Activated CD8-positive, alpha-beta T cell treated with anti-CD3 and anti-CD28 coated beads for 36 hours (primary cell): ENCODE data around the gene EXOSC2. TPM values are rescaled to one million over a fixed set of nuclear protein-coding genes. Genes with fewer than 3 reads are reported as not detected.
"Not testable (repeated sequence)": the region's sequence is repeated elsewhere in the genome, so short reads cannot be mapped to it uniquely, and the experiment has no call there.

Experiments
- ATAC-seq: fragments of 200-7000 bp; cut with Tn5 transposase; one replicate; pipeline ENCODE4 v1.10.0; 2021; ENCODE audit warnings: mild to moderate bottlenecking, moderate library complexity
- CTCF ChIA-PET: fragments of 350-600 bp; sonication (Branson Sonifier 250); formaldehyde crosslinking; loops from one replicate; lab custom pipeline; 2021; ENCODE audit warnings: antibody characterized with exemption; lab: Charles Lee
- POLR2A ChIA-PET: fragments of 350-600 bp; sonication (Branson Sonifier 250); formaldehyde crosslinking; loops from one replicate; lab custom pipeline; 2021; ENCODE audit warnings: antibody characterized with exemption; lab: Charles Lee
- DNase-seq: peaks from one replicate; pipeline ENCODE4 v3.0.0-alpha.2; 2020
- H3K27ac Mint-ChIP-seq: one replicate; pipeline ENCODE4 v1.8.0; 2021; ENCODE audit warnings: mild to moderate bottlenecking, mixed read lengths
- H3K27me3 Mint-ChIP-seq: one replicate; pipeline ENCODE4 v1.8.0; 2021; ENCODE audit warnings: mixed read lengths
- H3K36me3 Mint-ChIP-seq: one replicate; pipeline ENCODE4 v1.8.0; 2021; ENCODE audit warnings: low read depth, mixed read lengths
- H3K4me1 Mint-ChIP-seq: one replicate; pipeline ENCODE4 v1.8.0; 2021; ENCODE audit warnings: low read depth, mixed read lengths
- H3K4me3 Mint-ChIP-seq: one replicate; pipeline ENCODE4 v1.8.0; 2021; ENCODE audit warnings: mild to moderate bottlenecking, moderate library complexity, mixed read lengths
- H3K9me3 Mint-ChIP-seq: one replicate; pipeline ENCODE4 v1.8.0; 2021; ENCODE audit warnings: mixed read lengths
- CTCF ChIP-seq: fragments of 200-600 bp; IDR thresholded peaks from one replicate; pipeline ENCODE4 v1.8.0; 2022; ENCODE audit warnings: antibody characterized with exemption, mild to moderate bottlenecking
- intact Hi-C: fragments of 100-400 bp; cut with micrococcal nuclease; formaldehyde crosslinking; loops from one replicate; pipeline ENCODE4 v1.10.0; 2022
- total RNA-seq, 2 experiments: library from RNA; stranded (reverse); gene quantifications; one replicate each; pipeline ENCODE4 v1.2.3, GENCODE V29; 2021

Gene EXOSC2
- total RNA-seq, 2 experiments from 2014 or later = 82.1 to 82.5 TPM

DNA sequence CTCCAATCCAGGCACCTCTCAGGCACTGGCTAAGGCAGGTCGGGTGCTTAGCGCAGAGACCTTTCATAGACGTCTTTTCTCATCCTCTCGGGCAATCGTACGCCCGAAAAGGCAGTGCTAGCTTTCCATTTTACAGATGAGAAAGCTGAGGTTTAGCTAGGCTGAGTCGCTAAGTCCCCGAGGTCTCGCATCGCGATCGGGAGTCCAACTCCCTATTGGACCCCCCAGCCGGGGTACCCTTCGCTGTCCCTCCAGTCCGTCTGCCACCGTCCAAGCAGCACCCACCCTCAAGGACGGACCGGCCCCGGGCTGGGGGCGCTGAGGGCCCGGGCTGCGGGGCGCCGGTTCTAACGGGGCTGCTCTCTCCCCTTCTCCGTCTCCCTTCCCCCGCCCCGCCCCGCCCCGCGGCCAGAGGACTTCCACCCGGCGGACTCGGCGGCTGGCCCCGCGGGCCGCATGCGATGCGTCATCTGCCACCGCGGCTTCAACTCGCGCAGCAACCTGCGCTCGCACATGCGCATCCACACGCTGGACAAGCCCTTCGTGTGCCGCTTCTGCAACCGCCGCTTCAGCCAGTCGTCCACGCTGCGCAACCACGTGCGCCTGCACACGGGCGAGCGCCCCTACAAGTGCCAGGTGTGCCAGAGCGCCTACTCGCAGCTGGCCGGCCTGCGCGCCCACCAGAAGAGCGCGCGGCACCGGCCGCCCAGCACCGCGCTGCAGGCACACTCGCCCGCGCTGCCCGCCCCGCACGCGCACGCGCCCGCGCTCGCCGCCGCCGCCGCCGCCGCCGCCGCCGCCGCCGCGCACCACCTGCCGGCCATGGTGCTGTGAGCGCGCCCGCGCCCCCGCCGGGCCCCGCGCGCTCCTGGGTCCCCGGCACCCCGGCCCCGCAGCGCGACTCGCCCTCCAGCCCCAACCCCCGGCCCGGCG, 12.5 kb upstream of the EXOSC2 start:
- DNase-seq = peak; percentile 71
- H3K36me3 Mint-ChIP-seq = no peaks in the 10 kb centered on the region
- ChIA-PET CTCF (interaction anchor here (1.2 to 5.7 kb wide), 6 partner anchors 12 to 227 kb away, joined by 3 to 124 read pairs (median 24); partner anchors contain the start of gene EXOSC2), POLR2A (interaction anchor here (0.6 to 1.4 kb wide), 2 partner anchors 16 to 47 kb away, joined by 3 read pairs; partner anchors contain the start of gene PRDM12)
- H3K27ac Mint-ChIP-seq = no peak overlapping the region
- H3K4me3 Mint-ChIP-seq = peak overlapping the region; percentile 61
- TF ChIP-seq CTCF = no peak
- peaks cover 10% of the 10 kb centered on the region for H3K27me3 Mint-ChIP-seq
- peaks cover 7% of the 10 kb centered on the region for H3K4me1 Mint-ChIP-seq
- peak; percentile 61 for ATAC-seq
- intact Hi-C loops = no loop called here
- H3K9me3 Mint-ChIP-seq = peaks cover 2% of the 10 kb centered on the region

DNA sequence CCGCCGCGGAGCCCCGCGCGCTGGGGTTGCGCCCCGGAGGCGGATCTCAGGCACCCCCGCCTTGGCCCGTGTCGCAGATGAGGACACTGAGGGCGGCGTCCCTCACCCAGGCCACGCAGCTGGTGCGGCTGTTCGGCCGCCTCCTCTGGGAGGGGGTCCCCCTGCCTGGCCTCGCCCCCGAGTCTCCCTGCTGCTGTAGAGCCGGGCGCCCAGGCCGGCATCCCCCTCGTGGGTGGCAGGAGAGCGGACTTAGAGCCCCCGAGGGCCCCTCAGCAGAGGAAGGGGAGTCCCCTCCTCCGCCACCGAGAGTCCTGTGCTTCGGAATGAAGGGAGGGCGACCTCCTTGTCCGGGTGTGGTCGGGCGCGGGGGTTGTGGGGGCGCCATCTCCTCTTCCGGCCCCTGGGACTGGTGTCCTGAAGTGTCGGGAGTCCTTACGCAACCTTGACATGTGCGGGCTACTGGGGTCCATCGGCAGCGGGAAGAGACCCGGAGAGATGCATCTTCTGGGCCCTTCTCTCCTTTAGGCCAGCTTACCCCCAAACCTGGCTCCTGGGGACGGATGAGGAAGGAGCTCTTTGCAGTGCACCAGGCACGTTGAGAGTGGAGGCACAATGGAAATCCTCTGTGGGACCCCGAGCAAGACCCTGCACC, 11.7 kb upstream of the EXOSC2 start:
- H3K27me3 Mint-ChIP-seq = peaks cover 10% of the 10 kb centered on the region
- ATAC-seq (peak; percentile 52), DNase-seq (peak; percentile 47)
- no peak for TF ChIP-seq CTCF
- POLR2A ChIA-PET = interaction anchor here (0.8 to 1.9 kb wide), 5 partner anchors 12 to 70 kb away, joined by 3 to 7 read pairs (median 3); partner anchors contain the start of genes EXOSC2 and PRDM12
- CTCF ChIA-PET = interaction anchor here (0.7 to 5.7 kb wide), 21 partner anchors 9 to 228 kb away, joined by 3 to 124 read pairs (median 5); partner anchors contain the start of genes EXOSC2 and PRDM12
- H3K4me1 Mint-ChIP-seq = peaks cover 7% of the 10 kb centered on the region
- H3K9me3 Mint-ChIP-seq = peaks cover 2% of the 10 kb centered on the region
- no peak overlapping the region for H3K27ac Mint-ChIP-seq
- no peaks in the 10 kb centered on the region for H3K36me3 Mint-ChIP-seq
- peak overlapping the region; percentile 83 for H3K4me3 Mint-ChIP-seq
- intact Hi-C loops = loop anchor here (2.0 kb wide), 1 partner anchor 221 kb away; no protein-coding TSS in a partner anchor

- H3K36me3 Mint-ChIP-seq = no peaks in the 10 kb centered on the region
- ATAC-seq = peak; percentile 29
- CTCF ChIA-PET = interaction anchor here (0.7 to 5.7 kb wide), 26 partner anchors 8 to 235 kb away, joined by 3 to 124 read pairs (median 4); partner anchors contain the start of genes EXOSC2 and PRDM12
- H3K9me3 Mint-ChIP-seq = peaks cover 2% of the 10 kb centered on the region
- H3K4me1 Mint-ChIP-seq = peaks cover 7% of the 10 kb centered on the region
- peak overlapping the region; percentile 83 for H3K4me3 Mint-ChIP-seq
- intact Hi-C loops = loop anchor here (2.0 kb wide), 1 partner anchor 222 kb away; no protein-coding TSS in a partner anchor
- H3K27ac Mint-ChIP-seq = peak overlapping the region; percentile 79
- POLR2A ChIA-PET = interaction anchor here (0.8 to 1.9 kb wide), 5 partner anchors 11 to 70 kb away, joined by 3 to 7 read pairs (median 3); partner anchors contain the start of genes EXOSC2 and PRDM12
- H3K27me3 Mint-ChIP-seq = peaks cover 12% of the 10 kb centered on the region
- peak; percentile 95 for TF ChIP-seq CTCF
- peak; percentile 70 for DNase-seq
Observed at GRCh38 chr9:130682421-130683121, 11.0 kb upstream of the EXOSC2 start.

GRCh38 chr9:130685104-130685503, 8.5 kb upstream of the EXOSC2 start:
- Mint-ChIP-seq H3K36me3 (no peaks in the 10 kb centered on the region), H3K4me1 (peaks cover 7% of the 10 kb centered on the region), H3K27me3 (peaks cover 11% of the 10 kb centered on the region), H3K4me3 (no peak overlapping the region), H3K27ac (no peak overlapping the region), H3K9me3 (peaks cover 2% of the 10 kb centered on the region)
- intact Hi-C loops = no loop called here
- DNase-seq = no peak
- POLR2A ChIA-PET = no interaction called here
- no peak for TF ChIP-seq CTCF
- CTCF ChIA-PET = interaction anchor here (1.0 to 5.7 kb wide), 9 partner anchors 8 to 361 kb away, joined by 3 to 124 read pairs (median 5); partner anchors contain the start of gene EXOSC2
- ATAC-seq = no peak

DNA sequence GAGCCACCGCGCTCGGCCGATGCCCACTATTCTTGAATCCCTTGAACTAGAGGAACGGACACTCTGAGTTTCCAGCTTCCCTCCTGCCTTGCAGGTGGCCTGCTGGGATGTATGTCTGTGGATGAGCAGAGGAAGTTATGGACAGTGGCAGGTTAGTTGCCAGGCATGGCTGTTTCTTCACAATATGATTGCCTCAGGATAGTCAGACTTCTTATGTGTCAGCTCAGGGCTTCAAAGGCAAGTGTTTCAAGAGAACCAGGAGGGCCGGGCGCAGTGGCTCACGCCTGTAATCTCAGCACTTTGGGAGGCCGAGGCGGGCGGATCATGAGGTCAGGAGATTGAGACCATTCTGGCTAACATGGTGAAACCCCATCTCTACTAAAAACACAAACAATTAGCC, 7.6 kb upstream of the EXOSC2 start:
- H3K36me3 Mint-ChIP-seq, H3K4me3 Mint-ChIP-seq, H3K9me3 Mint-ChIP-seq, ATAC-seq, H3K4me1 Mint-ChIP-seq, H3K27me3 Mint-ChIP-seq, H3K27ac Mint-ChIP-seq, intact Hi-C loops, DNase-seq: not testable (repeated sequence)
- ChIA-PET CTCF (interaction anchor here (4.9 to 5.7 kb wide), 2 partner anchors 14 to 224 kb away, joined by 36 to 124 read pairs; no protein-coding TSS in a partner anchor), POLR2A (interaction anchor here (1.3 kb wide), 1 partner anchor 15 kb away, joined by 3 read pairs; no protein-coding TSS in a partner anchor)
